ENCODE data around the gene PCDHB3.

DNA sequence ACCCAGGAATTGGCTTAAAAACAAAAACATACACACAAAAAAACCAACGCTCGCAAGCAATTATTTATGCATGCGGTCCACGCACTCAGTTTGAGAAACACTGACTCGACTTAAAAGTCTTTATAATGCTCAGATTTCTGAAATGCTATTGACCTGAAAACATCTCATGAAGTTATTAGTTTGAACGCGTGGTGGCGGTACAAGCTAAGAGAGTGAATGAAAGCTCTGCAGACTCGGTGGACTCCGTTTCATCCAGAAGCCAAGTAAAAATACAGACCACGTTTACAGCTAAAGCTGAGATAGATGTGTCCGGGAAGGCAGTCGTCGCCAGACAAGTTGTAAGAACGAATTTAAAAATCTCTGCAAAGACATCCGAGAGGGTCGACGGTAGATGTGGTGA is 49.5 kb downstream of the PCDHB3 start, which contains the start of gene PCDHB6:
- TF ChIP-seq, protein P1, sequence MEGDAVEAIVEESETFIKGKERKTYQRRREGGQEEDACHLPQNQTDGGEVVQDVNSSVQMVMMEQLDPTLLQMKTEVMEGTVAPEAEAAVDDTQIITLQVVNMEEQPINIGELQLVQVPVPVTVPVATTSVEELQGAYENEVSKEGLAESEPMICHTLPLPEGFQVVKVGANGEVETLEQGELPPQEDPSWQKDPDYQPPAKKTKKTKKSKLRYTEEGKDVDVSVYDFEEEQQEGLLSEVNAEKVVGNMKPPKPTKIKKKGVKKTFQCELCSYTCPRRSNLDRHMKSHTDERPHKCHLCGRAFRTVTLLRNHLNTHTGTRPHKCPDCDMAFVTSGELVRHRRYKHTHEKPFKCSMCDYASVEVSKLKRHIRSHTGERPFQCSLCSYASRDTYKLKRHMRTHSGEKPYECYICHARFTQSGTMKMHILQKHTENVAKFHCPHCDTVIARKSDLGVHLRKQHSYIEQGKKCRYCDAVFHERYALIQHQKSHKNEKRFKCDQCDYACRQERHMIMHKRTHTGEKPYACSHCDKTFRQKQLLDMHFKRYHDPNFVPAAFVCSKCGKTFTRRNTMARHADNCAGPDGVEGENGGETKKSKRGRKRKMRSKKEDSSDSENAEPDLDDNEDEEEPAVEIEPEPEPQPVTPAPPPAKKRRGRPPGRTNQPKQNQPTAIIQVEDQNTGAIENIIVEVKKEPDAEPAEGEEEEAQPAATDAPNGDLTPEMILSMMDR (IDR thresholded peaks at IDR 0.05): no peak
- no peak for TF ChIP-seq EP300 (IDR thresholded peaks at IDR 0.05)
